C4-2B (cell line): ENCODE results near the gene PTPRJ.

Experiments used
- CTCF ChIP-seq: fragments of 450-650 bp; conservative IDR thresholded peaks from 2 replicates; pipeline ENCODE4 v1.5.1; 2017; ENCODE audit warnings: mild to moderate bottlenecking
- ZFX ChIP-seq: fragments of 450-650 bp; IDR thresholded peaks from 2 replicates; pipeline ENCODE4 v1.6.1; 2017

DNA sequence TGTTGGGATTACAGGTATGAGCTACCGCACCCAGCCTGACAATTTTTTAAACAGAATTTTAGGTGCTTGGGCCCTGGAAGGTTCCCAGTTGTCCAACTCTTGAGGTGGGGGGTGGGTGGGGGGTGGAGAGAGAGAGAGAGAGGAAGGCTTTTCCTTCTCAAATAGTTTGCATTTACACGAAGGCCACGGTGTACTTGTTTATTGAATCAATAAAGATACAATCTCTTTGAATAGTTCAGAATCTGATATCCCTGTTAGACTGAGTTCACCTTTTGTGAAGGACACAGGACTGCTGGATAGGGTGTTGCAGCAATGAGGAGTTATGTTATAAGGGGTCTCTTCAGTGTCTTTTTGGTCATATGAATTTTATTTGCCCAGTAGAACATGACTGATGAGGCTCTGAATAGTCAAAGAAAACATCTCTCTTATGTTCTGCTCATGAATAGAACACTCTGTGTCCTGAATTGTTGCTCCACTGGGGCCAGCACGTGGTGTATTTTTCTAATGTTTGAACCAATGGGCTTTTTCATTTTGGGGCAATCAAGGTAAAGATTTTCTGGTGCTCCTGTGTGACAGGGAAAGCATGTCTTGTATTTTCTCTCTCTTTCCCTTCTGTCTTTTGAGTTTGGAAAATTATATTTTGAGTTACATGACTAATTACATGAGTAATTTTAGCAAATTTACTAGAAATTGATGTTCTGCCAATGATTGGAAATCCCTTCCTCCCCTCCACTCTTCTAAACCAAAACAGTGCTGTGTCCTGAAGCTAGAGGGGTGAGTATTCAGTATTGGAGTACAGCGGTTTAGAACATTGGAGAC lies 61.7 kb downstream of the PTPRJ start:
- no peak for TF ChIP-seq CTCF
- no peak for TF ChIP-seq ZFX
